ENCODE measurements around the gene ARHGAP18.

ARHGAP18 gene

DNA sequence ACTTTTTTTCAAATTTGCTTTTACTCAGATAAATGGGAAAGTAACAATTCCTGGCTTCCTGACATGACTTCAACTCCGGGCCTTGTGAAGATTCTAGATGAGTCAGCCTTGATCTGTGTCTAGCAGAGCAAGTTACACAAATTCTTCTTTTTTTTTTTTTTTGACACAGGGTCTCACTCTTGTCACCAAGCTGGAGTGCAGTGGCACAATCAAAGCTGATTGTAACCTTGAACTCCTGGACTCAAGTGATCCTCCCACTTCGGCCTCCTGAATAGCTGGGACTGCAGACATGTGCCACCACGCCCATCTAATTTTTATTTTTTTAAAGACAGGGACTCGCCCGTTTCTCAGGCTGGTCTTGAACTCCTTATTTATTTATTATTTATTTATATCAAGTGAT lies 7.3 kb upstream of the ARHGAP18 start:
- Histone ChIP-seq H3K36me3 (ENCODE audit: control insufficient read depth in 1 of 2, insufficient read depth in 2 of 2, low read length in 2 of 2) (no peaks in the 10 kb centered on the region), H3K4me3 (ENCODE audit: low read depth in 1 of 2, low read length in 2 of 2) (no peak overlapping the region), H3K9me3 (ENCODE audit: control insufficient read depth in 1 of 2, low read length in 2 of 2) (no peaks in the 10 kb centered on the region), H3K27me3 (ENCODE audit: low read depth, low read length) (no peaks in the 10 kb centered on the region), H3K4me1 (ENCODE audit: control insufficient read depth in 1 of 2, insufficient read depth in 2 of 2, low read length in 2 of 2) (no peaks in the 10 kb centered on the region), H3K27ac (ENCODE audit: low read length) (no peak overlapping the region)

DNA sequence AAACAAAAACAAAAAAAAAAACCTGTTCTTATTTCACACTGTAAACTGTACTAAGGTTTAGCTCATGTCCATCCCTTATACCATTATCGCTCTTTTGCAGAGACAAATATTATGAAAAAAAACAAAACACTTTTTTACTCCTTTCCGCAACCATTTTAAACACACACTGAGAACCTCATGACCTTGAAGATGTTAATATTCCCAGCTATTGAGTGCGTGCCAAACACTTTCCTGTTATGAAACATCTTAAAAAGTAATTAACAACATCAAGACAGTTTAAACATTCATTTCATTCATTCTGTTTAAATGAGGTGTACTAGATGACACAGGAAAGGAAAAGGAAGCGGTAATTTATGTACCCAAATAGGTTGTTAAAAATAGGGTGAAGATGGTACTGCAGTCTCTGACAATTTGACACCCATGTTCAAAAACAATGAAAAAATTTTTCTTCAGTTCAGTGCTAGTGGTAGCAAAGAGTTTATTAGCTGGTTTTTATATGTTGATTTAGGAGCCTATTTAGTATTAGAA lies 3.9 kb upstream of the ARHGAP18 start:
- no peak overlapping the region for H3K27ac ChIP-seq (ENCODE audit: low read length)
- no peak overlapping the region for H3K4me3 ChIP-seq (ENCODE audit: low read depth in 1 of 2, low read length in 2 of 2)
- H3K36me3 ChIP-seq (ENCODE audit: control insufficient read depth in 1 of 2, insufficient read depth in 2 of 2, low read length in 2 of 2) = no peaks in the 10 kb centered on the region
- H3K9me3 ChIP-seq (ENCODE audit: control insufficient read depth in 1 of 2, low read length in 2 of 2) = no peaks in the 10 kb centered on the region
- peaks cover 0 to 7% of the 10 kb centered on the region in 2 donors for H3K4me1 ChIP-seq (ENCODE audit: control insufficient read depth in 1 of 2, insufficient read depth in 2 of 2, low read length in 2 of 2)
- no peaks in the 10 kb centered on the region for H3K27me3 ChIP-seq (ENCODE audit: low read depth, low read length)

DNA sequence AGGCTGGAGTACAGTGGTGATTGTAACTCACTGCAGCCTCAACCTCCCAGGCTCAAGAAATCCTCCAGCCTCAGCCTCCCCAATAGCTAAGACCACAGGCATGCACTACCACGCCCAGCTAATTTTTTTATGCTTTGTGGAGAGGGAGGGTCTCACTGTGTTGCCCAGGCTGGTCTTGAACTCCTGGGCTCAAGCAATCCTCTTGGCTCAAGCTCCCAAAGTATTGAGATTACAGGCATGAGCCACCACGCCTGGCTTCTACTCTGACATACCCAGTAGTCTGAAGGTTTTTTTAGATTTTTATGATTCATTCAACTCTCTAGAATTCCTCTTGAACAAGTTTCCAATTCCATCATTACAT lies 1.3 kb upstream of the ARHGAP18 start:
- no peaks in the 10 kb centered on the region for H3K36me3 ChIP-seq (ENCODE audit: control insufficient read depth in 1 of 2, insufficient read depth in 2 of 2, low read length in 2 of 2)
- no peak overlapping the region for H3K27ac ChIP-seq (ENCODE audit: low read length)
- no peaks in the 10 kb centered on the region for H3K9me3 ChIP-seq (ENCODE audit: control insufficient read depth in 1 of 2, low read length in 2 of 2)
- H3K4me1 ChIP-seq (ENCODE audit: control insufficient read depth in 1 of 2, insufficient read depth in 2 of 2, low read length in 2 of 2) = peaks cover 3 to 7% of the 10 kb centered on the region in 2 donors
- no peak overlapping the region for H3K4me3 ChIP-seq (ENCODE audit: low read depth in 1 of 2, low read length in 2 of 2)
- no peaks in the 10 kb centered on the region for H3K27me3 ChIP-seq (ENCODE audit: low read depth, low read length)

DNA sequence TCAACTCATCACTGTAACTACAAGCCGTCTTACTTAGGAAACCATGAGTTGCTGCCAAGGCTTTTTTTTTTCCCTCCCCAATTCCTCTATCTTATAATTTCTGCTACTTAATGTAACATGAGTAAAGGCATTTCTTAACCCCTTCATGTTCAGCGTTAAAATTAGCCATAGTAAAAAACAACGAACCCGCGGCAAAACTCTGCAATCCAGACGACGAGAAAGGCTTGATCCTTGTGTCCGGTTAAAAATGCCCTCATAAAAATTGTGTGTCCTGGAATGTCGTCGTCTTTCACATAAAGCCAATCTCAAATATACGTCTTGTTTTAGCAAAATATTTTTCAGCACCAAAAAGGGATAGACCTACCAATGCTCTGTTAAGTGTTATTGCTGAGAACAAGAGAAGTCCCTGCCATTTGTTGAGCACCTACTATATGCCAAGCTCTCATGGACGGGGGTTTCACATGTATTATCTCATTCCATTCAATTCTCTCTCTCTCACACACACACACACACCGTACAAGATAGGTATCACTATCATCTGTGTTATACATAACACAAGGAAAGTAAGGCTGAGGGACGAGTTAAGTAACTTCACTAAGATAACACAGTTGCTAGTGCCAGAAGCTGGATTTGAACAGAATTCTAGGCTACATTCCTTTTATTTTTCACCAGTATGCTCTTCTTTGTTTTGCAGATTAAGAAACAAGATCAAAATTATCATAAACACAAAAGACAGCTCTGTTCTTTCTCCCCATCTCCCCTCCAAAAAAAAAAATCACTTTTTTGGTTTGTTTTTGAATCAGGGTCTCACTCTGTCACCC lies 683 bp upstream of the ARHGAP18 start:
- H3K9me3 ChIP-seq (ENCODE audit: control insufficient read depth in 1 of 2, low read length in 2 of 2) = no peaks in the 10 kb centered on the region
- no peaks in the 10 kb centered on the region for H3K36me3 ChIP-seq (ENCODE audit: control insufficient read depth in 1 of 2, insufficient read depth in 2 of 2, low read length in 2 of 2)
- peaks cover 3 to 7% of the 10 kb centered on the region in 2 donors for H3K4me1 ChIP-seq (ENCODE audit: control insufficient read depth in 1 of 2, insufficient read depth in 2 of 2, low read length in 2 of 2)
- peak overlapping the region; percentile 86 for H3K27ac ChIP-seq (ENCODE audit: low read length)
- H3K4me3 ChIP-seq (ENCODE audit: low read depth in 1 of 2, low read length in 2 of 2) = peak overlapping the region; percentile 65 to 86
- H3K27me3 ChIP-seq (ENCODE audit: low read depth, low read length) = no peaks in the 10 kb centered on the region

DNA sequence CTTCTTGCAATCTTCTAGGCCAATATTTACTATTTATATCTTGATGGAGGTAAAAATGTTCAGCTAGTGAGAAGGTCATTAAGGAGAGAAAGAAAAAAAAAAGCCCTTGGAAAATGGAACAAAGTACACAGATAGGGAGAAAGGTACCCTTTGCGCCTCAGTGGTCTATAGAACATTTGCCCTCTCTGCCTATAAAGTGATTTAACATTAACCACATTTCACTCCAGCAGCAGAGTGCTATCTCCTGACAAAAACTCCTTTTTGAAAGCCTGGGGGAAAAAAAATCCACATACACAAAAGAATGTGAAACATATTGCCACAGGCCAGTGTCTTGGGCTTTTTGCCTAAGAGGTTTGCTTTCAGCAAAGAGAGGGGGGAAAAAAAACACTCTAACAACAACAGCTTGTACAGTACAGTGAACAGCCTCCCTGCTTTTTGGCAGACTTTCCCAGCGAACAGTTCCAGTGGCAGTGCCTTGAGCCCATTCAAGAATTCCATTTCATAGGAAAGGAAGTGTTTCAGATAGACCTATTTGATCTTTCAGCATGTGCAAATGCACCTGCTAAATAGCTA lies 695 bp downstream of the ARHGAP18 start:
- Histone ChIP-seq H3K4me1 (ENCODE audit: control insufficient read depth in 1 of 2, insufficient read depth in 2 of 2, low read length in 2 of 2) (peaks cover 3 to 7% of the 10 kb centered on the region in 2 donors), H3K36me3 (ENCODE audit: control insufficient read depth in 1 of 2, insufficient read depth in 2 of 2, low read length in 2 of 2) (no peaks in the 10 kb centered on the region), H3K9me3 (ENCODE audit: control insufficient read depth in 1 of 2, low read length in 2 of 2) (no peaks in the 10 kb centered on the region), H3K4me3 (ENCODE audit: low read depth in 1 of 2, low read length in 2 of 2) (peak overlapping the region; percentile 65 to 86), H3K27me3 (ENCODE audit: low read depth, low read length) (no peaks in the 10 kb centered on the region), H3K27ac (ENCODE audit: low read length) (peak overlapping the region; percentile 86)

DNA sequence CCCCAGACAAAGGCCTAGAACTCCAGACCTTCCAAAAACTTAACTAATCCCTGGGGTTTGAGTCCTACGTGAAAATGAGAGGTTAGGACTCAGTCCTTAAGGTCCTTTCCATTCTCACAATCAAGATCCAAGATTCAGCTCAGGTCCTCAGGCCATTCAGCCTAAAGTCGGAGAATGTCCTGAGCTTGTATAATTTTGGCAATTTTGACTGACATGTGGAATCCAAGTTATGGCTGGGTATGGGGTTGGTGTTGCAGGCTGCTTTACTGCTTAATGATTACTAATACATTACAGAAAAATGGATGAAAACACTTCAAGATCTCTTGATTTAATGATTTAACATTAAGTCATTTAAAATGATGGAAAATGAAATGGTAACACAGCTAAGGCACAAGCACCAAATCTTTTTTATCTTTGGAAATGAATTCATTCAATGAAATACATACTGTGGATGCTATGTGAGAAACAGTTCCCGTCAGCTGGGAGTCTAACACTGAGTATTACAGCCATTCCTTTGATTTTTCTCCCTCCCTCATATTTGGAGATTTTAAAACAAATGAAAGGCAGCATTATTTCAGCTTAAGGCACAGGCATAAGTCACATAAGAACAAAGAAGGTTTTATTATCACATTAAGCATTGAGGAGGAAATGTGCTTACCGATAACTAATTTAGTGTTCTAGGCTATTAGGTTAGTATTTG lies 1.3 kb downstream of the ARHGAP18 start:
- Histone ChIP-seq H3K27me3 (ENCODE audit: low read depth, low read length) (no peaks in the 10 kb centered on the region), H3K9me3 (ENCODE audit: control insufficient read depth in 1 of 2, low read length in 2 of 2) (no peaks in the 10 kb centered on the region), H3K4me1 (ENCODE audit: control insufficient read depth in 1 of 2, insufficient read depth in 2 of 2, low read length in 2 of 2) (peaks cover 3 to 7% of the 10 kb centered on the region in 2 donors), H3K27ac (ENCODE audit: low read length) (peak overlapping the region; percentile 86), H3K4me3 (ENCODE audit: low read depth in 1 of 2, low read length in 2 of 2) (peak overlapping the region; percentile 65 to 86), H3K36me3 (ENCODE audit: control insufficient read depth in 1 of 2, insufficient read depth in 2 of 2, low read length in 2 of 2) (no peaks in the 10 kb centered on the region)

DNA sequence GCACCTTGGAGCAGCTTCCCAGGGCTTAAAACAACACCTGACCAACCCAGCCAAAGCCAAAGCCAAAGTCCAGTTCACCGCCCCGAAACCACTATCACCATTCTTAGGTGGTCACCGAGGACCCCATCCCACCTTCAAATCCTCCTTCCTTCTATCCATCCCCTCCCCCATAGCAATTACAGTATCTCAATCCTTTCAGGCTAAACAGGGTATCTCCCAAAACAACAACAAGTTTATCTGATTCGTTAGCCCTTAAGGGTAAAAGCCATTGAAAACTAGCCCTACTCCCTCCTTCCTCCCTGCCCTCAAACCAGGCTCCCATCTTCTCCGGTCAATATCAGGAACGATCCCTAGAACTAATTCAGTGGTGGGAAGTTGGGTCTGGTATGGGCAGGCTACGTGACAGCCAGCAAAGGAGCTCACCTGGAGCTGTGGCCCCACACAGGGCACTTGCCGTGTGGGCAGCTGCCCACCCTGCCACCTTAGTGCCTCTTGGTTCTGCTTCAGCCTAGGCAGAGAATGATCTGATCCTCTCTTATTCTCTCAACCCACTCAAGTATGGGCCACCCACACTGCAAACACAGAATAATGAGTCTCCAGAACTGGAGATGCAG lies 2.0 kb downstream of the ARHGAP18 start:
- no peaks in the 10 kb centered on the region for H3K27me3 ChIP-seq (ENCODE audit: low read depth, low read length)
- H3K36me3 ChIP-seq (ENCODE audit: control insufficient read depth in 1 of 2, insufficient read depth in 2 of 2, low read length in 2 of 2) = no peaks in the 10 kb centered on the region
- H3K27ac ChIP-seq (ENCODE audit: low read length) = peak overlapping the region; percentile 86
- H3K9me3 ChIP-seq (ENCODE audit: control insufficient read depth in 1 of 2, low read length in 2 of 2) = no peaks in the 10 kb centered on the region
- peak overlapping the region; percentile 65 to 86 for H3K4me3 ChIP-seq (ENCODE audit: low read depth in 1 of 2, low read length in 2 of 2)
- H3K4me1 ChIP-seq (ENCODE audit: control insufficient read depth in 1 of 2, insufficient read depth in 2 of 2, low read length in 2 of 2) = peaks cover 3 to 7% of the 10 kb centered on the region in 2 donors

DNA sequence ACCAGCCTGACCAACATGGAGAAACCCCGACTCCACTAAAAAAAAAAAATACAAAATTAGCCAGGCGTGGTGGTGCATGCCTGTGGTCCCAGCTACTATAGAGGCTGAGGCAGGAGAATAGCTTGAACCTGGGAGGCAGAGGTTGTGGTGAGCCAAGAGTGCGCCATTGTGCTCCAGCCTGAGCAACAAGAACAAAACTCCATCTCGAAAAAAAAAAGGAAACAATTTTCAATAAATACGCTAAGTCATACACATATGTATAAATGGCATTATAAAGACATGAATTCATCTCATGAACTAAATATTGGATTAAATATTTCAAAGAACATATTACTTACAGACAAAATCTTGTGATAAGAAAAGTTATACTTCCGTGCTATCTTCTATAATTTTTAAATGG lies 2.9 kb downstream of the ARHGAP18 start:
- H3K4me1 ChIP-seq (ENCODE audit: control insufficient read depth in 1 of 2, insufficient read depth in 2 of 2, low read length in 2 of 2) = peaks cover 3 to 7% of the 10 kb centered on the region in 2 donors
- no peaks in the 10 kb centered on the region for H3K9me3 ChIP-seq (ENCODE audit: control insufficient read depth in 1 of 2, low read length in 2 of 2)
- H3K27ac ChIP-seq (ENCODE audit: low read length) = no peak overlapping the region
- H3K36me3 ChIP-seq (ENCODE audit: control insufficient read depth in 1 of 2, insufficient read depth in 2 of 2, low read length in 2 of 2) = no peaks in the 10 kb centered on the region
- no peak overlapping the region for H3K4me3 ChIP-seq (ENCODE audit: low read depth in 1 of 2, low read length in 2 of 2)
- no peaks in the 10 kb centered on the region for H3K27me3 ChIP-seq (ENCODE audit: low read depth, low read length)

DNA sequence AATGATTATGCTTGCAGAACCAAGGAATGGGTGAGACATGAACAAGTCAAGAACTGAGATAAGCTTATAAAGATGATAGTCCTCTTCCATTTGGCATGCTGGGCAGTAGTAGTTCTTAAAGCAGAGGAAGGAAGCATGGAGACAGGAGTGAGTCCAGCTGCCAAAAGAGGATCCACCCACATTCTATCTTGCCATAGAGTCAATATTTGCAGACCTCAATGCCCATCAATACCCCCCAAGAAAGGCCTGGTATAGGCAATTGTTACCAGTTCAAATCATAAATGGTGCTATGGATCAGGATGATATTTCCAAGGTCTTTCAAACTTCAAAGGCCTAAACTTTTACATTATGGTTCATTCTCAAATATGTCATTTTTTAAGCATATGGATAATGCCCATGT lies 4.8 kb downstream of the ARHGAP18 start:
- H3K36me3 ChIP-seq (ENCODE audit: control insufficient read depth in 1 of 2, insufficient read depth in 2 of 2, low read length in 2 of 2) = no peaks in the 10 kb centered on the region
- no peaks in the 10 kb centered on the region for H3K9me3 ChIP-seq (ENCODE audit: control insufficient read depth in 1 of 2, low read length in 2 of 2)
- no peak overlapping the region for H3K4me3 ChIP-seq (ENCODE audit: low read depth in 1 of 2, low read length in 2 of 2)
- peaks cover 3 to 7% of the 10 kb centered on the region in 2 donors for H3K4me1 ChIP-seq (ENCODE audit: control insufficient read depth in 1 of 2, insufficient read depth in 2 of 2, low read length in 2 of 2)
- H3K27ac ChIP-seq (ENCODE audit: low read length) = no peak overlapping the region
- H3K27me3 ChIP-seq (ENCODE audit: low read depth, low read length) = no peaks in the 10 kb centered on the region

DNA sequence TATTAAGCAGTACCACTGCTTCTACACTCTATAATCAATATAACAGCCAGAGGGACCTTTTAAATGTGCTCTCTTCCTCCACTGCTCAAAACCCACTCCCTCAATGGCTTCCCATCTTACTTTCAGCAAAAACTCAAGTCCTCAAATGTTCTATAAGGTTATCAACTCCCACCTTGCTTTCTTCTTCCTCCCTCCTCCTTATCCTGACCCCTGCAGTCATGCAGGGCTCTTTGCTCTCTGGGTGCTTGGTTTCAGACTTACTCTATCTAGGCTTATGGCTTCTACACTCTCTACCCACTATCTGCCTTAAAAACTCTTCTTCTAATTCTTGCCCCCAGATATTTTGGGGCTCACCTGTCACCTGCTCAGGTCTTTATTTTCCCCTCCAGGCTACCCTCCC lies 5.3 kb downstream of the ARHGAP18 start:
- Histone ChIP-seq H3K27ac (ENCODE audit: low read length) (no peak overlapping the region), H3K4me1 (ENCODE audit: control insufficient read depth in 1 of 2, insufficient read depth in 2 of 2, low read length in 2 of 2) (peaks cover 3 to 7% of the 10 kb centered on the region in 2 donors), H3K36me3 (ENCODE audit: control insufficient read depth in 1 of 2, insufficient read depth in 2 of 2, low read length in 2 of 2) (no peaks in the 10 kb centered on the region), H3K9me3 (ENCODE audit: control insufficient read depth in 1 of 2, low read length in 2 of 2) (no peaks in the 10 kb centered on the region), H3K4me3 (ENCODE audit: low read depth in 1 of 2, low read length in 2 of 2) (no peak overlapping the region), H3K27me3 (ENCODE audit: low read depth, low read length) (no peaks in the 10 kb centered on the region)

Data from muscle layer of duodenum (tissue), 2 donors.